T-helper 2 cell treated with Interferon-gamma antibody and Interleukin-4, amounts not matched to agents 100 ng/mL and 5 ng/mL, for 36 hours (primary cell): ENCODE results near the gene ARSI. TPM values are rescaled to one million over a fixed set of nuclear protein-coding genes. Genes with fewer than 3 reads are reported as not detected.

Experiments used
- intact Hi-C: fragments of 100-400 bp; cut with micrococcal nuclease; formaldehyde crosslinking; loops from one replicate; pipeline ENCODE4 v1.15.1; 2023
- total RNA-seq: library from RNA; stranded (reverse); gene quantifications from 2 replicates; pipeline ENCODE4 v1.2.3, GENCODE V29; 2022

The ARSI gene
- total RNA-seq, 1 donor from 2014 or later: not detected

GRCh38 chr5:150294551-150295071, 8.1 kb downstream of the ARSI start:
- intact Hi-C loops: no loop called here

- intact Hi-C loops: no loop called here
These were observed 9.4 kb downstream of the ARSI start for GRCh38 chr5:150293091-150293941.

- intact Hi-C loops: no loop called here
These were observed 11.0 kb downstream of the ARSI start for GRCh38 chr5:150291388-150292385.

GRCh38 chr5:150289551-150290390, 12.9 kb downstream of the ARSI start, which contains the start of gene CAMK2A:
Gene CAMK2A (minus strand): TSS chr5:150289773. CDS start chr5:150289625, 148 bp downstream.
- intact Hi-C loops: no loop called here

- intact Hi-C loops: no loop called here
These were observed 13.9 kb downstream of the ARSI start for GRCh38 chr5:150288791-150289190.

GRCh38 chr5:150288361-150288760, 14.3 kb downstream of the ARSI start:
- intact Hi-C loops: no loop called here

GRCh38 chr5:150286820-150287219, 15.9 kb downstream of the ARSI start:
- intact Hi-C loops: no loop called here

- intact Hi-C loops: no loop called here
These were observed 17.6 kb downstream of the ARSI start for GRCh38 chr5:150285114-150285513.

- intact Hi-C loops: no loop called here
These were observed 18.4 kb downstream of the ARSI start for GRCh38 chr5:150284311-150284710.

- intact Hi-C loops: no loop called here
These were observed 18.8 kb downstream of the ARSI start for GRCh38 chr5:150283904-150284303.

GRCh38 chr5:150281987-150282386, 20.7 kb downstream of the ARSI start:
- intact Hi-C loops: no loop called here

- intact Hi-C loops: no loop called here
These were observed 23.2 kb downstream of the ARSI start for GRCh38 chr5:150279330-150280020.

GRCh38 chr5:150278916-150279315, 23.8 kb downstream of the ARSI start:
- intact Hi-C loops: no loop called here

- intact Hi-C loops: no loop called here
These were observed 24.5 kb downstream of the ARSI start for GRCh38 chr5:150278046-150278730.

GRCh38 chr5:150277043-150277442, 25.7 kb downstream of the ARSI start:
- intact Hi-C loops: no loop called here

- intact Hi-C loops: loop anchor here (5.0 kb wide), 1 partner anchor 162 kb away; no protein-coding TSS in a partner anchor
These were observed 27.9 kb downstream of the ARSI start for GRCh38 chr5:150274811-150275210.

- intact Hi-C loops: loop anchor here (5.0 kb wide), 1 partner anchor 165 kb away; no protein-coding TSS in a partner anchor
These were observed 30.2 kb downstream of the ARSI start for GRCh38 chr5:150272531-150272930.

GRCh38 chr5:150271923-150272322, 30.8 kb downstream of the ARSI start:
- intact Hi-C loops: loop anchor here (5.0 kb wide), 1 partner anchor 165 kb away; no protein-coding TSS in a partner anchor

- intact Hi-C loops: loop anchor here (5.0 kb wide), 1 partner anchor 166 kb away; no protein-coding TSS in a partner anchor
These were observed 31.4 kb downstream of the ARSI start for GRCh38 chr5:150271296-150271692.
